GM21529 (cell line): Measurements from ENCODE around the gene CXCL16.
"Not testable (repeated sequence)": the region's sequence is repeated elsewhere in the genome, so short reads cannot be mapped to it uniquely, and the experiment has no call there.

ENCODE experiments used
- ATAC-seq: cut with Tn5 transposase; IDR thresholded peaks from one replicate; pipeline ENCODE4 v1.9.1; 2021; ENCODE audit not compliant: unreplicated experiment

CXCL16 gene

GRCh38 chr17:4721203-4722135 is 18.3 kb downstream of the CXCL16 start:
- ATAC-seq: peak; percentile 55

- ATAC-seq: no peak
These were observed 18.9 kb downstream of the CXCL16 start for GRCh38 chr17:4720787-4721186.

DNA sequence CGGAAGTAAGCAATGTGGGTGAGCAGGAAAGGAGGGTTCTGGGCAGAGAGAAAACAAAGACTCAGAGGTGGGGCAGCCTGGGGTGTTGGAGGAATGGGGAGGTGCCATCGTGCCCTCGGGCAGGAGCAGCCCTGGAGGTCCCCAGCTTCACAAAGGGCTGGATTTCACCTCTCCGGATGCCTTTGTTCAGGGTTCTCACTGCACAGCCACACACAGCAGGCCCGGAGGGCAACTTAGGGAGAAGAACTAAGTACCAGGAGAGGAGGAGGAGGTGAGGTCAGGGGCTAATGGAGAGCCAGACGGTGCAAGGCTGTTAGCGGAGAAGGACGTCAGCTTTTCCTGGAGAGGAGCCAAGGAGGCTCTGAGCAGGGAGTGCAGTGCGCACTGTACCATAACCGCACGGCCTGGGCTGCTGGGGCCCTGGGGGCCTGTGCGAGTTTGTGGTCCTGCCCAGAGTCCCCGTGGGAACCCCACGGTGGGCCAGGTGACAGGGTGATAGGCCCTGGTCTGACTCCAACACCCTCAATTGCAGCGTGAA is 20.0 kb downstream of the CXCL16 start:
- no peak for ATAC-seq

DNA sequence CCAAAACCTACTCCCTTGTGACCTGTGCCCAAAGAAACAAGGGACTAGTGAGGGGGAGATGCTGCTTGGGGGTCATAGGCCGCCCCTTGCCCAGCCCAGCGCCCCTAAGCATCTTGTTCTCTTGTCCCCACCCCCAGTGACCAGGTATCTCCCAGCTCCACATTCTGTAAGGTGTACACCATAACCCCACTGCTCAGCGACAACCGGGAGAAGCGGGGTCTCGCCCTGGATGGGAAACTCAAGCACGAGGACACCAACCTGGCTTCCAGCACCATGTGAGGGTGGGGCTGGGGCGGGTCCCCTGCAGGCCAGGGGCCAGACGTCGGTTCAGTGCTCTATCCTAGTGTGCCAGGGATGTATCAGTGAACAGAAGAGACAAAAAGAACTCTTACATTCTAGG is 20.6 kb downstream of the CXCL16 start:
- ATAC-seq: no peak

DNA sequence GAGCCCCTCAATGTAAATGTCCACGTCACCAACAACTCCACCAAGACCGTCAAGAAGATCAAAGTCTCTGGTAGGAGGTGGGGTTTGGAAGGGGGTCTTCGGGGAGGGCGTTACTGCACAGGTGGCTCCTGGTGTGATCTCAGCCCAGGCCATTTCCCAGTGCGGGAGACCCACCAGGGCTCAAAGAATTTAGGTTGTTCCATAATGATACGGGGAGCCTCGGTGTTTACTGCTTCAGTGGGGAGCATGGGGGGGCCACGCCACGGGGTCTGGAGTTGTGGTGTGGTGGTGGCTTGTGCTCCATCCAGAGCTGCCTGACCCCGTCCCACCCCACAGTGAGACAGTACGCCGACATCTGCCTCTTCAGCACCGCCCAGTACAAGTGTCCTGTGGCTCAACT is 21.5 kb downstream of the CXCL16 start:
- no peak for ATAC-seq

- no peak for ATAC-seq
These were observed 21.9 kb downstream of the CXCL16 start for GRCh38 chr17:4717791-4718190.

DNA sequence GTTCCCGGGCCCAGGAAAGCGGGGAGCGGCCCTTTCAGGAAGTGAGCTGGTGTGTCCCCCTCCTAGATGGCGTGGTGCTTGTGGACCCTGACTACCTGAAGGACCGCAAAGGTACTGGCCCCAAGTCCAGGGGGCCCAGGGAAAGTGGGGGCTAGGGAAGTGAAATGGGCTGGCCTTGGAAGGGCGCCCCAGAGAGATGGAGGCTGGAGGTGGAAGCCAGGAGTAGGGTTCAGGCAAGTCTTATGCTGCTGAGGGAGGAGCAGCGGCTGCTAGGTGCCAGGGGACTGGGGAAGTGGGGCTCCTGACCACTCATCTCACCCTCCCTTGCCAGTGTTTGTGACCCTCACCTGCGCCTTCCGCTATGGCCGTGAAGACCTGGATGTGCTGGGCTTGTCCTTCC is 23.6 kb downstream of the CXCL16 start:
- ATAC-seq: no peak

DNA sequence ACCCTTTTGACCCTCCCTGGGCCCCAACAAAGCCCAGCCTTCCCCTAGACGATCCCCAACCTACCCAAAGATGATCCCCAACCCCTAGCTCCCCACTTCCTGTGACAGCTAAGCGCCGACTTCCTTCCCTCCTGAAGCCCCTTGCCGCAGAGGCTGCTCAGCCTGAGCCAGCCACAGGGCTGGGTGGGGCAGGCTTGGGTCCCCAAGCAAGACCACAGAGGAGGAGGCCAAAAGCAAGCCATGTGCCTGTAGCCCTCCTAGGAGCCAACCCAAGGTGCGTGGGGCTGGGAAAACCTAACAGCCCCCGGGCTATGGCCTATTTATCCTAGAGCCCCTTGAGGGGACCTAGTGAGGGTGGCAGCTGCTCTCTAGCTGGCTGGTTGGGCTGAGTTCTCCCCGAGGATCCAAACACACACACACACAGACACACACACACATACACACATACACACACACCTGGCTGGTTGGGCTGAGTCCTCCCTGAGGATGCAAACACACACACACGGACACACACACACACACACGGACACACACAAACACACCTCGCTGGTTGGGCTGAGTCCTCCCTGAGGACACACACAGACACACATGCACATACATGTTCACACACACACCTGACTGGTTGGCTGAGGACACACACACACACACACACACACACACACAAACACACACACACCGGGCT is 24.5 kb downstream of the CXCL16 start:
- ATAC-seq: no peak

GRCh38 chr17:4714340-4715062 is 25.2 kb downstream of the CXCL16 start:
- not testable (repeated sequence) for ATAC-seq

- no peak for ATAC-seq
These were observed 27.2 kb downstream of the CXCL16 start for GRCh38 chr17:4712526-4712925.

- ATAC-seq: no peak
These were observed 28.0 kb downstream of the CXCL16 start for GRCh38 chr17:4711661-4712181.

DNA sequence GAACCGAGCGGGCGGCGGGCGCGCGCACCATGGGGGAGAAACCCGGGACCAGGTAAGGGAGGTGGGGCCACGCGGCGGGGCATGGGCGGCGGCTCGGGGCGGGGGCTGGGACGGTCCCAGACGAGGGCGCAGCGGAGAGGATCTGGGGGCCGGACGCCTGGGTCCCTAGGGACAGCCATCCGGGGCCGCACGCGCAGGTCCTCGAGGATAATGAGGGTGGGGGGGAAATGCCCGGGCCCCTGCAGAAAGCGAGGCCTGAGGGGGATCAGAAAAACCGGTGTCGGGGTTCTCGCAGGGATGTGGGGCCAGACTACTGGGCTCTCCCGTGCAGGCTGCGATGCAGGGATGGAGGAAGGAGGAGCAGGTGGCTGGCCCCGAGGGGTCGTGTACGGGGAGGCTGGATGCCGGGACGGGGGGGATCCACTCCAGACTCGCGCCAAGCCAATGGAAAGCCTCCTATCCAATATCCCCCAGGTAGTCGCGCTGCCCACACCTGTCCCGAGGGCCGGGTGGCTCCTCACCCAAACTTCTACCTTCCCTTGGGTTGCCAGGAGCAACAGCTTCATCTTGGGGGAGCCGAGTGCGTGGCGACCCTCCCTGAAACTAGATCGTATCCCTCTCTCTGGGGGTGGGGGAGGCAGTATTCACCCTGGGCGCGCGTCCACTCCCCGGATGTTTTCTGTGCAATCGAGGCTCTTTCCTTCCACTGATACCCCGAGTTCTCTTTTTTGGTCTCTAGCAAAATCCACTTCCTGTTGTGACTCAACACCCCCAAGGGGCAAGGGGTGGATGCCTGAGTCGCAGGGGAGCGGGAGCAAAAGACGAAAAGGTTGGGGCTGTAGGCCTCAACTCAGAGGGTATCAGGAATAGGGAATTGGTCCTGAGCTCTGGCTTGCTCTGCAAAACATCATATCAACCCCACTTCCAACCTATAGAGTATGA is 28.8 kb downstream of the CXCL16 start:
- peak; percentile 18 for ATAC-seq

- peak; percentile 76 for ATAC-seq
These were observed 29.7 kb downstream of the CXCL16 start, which contains the start of gene ARRB2 for GRCh38 chr17:4709794-4710692. ARRB2 (plus strand) TSS chr17:4710632; CDS start chr17:4710722, 90 bp downstream.

DNA sequence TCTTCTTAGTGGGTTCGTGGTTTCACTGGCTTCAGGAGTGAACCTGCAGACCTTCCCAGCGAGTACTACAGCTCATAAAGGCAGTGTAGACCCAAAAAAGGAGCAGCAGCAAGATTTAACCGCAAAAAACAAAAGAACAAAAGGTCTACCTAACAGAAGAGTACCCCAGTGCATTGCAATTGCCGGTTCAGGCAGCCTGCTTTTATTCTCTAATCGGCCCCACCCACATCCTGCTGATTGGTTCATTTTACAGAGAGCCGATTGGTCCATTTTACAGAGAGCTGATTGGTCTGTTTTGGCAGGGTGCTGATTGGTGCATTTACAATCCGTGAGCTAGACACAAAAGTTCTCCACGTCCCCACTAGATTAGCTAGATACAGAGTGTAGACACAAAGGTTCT is 31.3 kb downstream of the CXCL16 start:
- ATAC-seq: no peak

DNA sequence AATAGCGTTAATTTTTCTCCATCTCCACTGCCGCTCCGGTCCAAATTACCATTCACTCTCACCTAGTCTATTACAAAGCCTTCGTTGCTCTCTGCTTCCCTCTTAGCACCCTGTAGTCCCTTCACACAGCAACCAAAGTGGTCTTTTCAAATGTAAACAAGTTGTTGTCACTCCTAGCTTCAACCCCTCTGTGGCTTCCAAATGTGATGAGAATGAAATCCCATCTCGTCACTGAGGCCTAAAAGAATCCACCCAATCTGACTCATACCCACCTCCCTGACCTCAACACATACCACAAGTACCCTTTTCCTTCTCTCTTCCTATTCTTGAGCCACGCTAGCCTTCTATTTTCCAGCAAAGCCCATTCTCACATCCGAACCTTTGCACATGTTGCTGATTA is 33.6 kb downstream of the CXCL16 start:
- ATAC-seq: no peak

GRCh38 chr17:4704991-4705390 is 34.7 kb downstream of the CXCL16 start:
- ATAC-seq: no peak

- not testable (repeated sequence) for ATAC-seq
These were observed 35.2 kb downstream of the CXCL16 start for GRCh38 chr17:4704574-4704907.

- ATAC-seq: no peak
These were observed 36.4 kb downstream of the CXCL16 start for GRCh38 chr17:4703330-4703691.

- ATAC-seq: no peak
These were observed 38.6 kb downstream of the CXCL16 start for GRCh38 chr17:4701116-4701515.
